GM12892 (cell line): ENCODE results near the gene OR1E1. TPM values are rescaled to one million over a fixed set of nuclear protein-coding genes. Genes with fewer than 3 reads are reported as not detected.
"Not testable (repeated sequence)": the region's sequence is repeated elsewhere in the genome, so short reads cannot be mapped to it uniquely, and the experiment has no call there.

Source experiments
- DNase-seq: peaks from one replicate; pipeline ENCODE4 v3.0.0; 2011; ENCODE audit not compliant: insufficient read length
- FAIRE-seq: peaks from 2 replicates; lab custom pipeline; 2011; peaks lifted over from hg19 to GRCh38; lab: Jason Lieb, UNC
- POLR2A ChIP-seq: IDR thresholded peaks from 2 replicates; pipeline ENCODE4 v1.6.1; 2011; ENCODE audit warnings: low read depth, low read length, control low read depth
- POLR2AphosphoS5 ChIP-seq: IDR thresholded peaks from 2 replicates; pipeline ENCODE4 v1.6.1; 2011; ENCODE audit warnings: low read depth, low read length, control low read depth
- TAF1 ChIP-seq: IDR thresholded peaks from 2 replicates; pipeline ENCODE4 v1.6.1; 2011; ENCODE audit warnings: low read depth, mild to moderate bottlenecking, control low read depth, low read length, borderline replicate concordance
- polyA plus RNA-seq: library from polyadenylated mRNA; unstranded; fragments of >200 nt; gene quantifications from one replicate; pipeline ENCODE4 v1.2.1, GENCODE V29; 2012; ENCODE audit warnings: missing spikeins, inconsistent platforms; ENCODE audit not compliant: missing spikeins

OR1E1 gene, protein sequence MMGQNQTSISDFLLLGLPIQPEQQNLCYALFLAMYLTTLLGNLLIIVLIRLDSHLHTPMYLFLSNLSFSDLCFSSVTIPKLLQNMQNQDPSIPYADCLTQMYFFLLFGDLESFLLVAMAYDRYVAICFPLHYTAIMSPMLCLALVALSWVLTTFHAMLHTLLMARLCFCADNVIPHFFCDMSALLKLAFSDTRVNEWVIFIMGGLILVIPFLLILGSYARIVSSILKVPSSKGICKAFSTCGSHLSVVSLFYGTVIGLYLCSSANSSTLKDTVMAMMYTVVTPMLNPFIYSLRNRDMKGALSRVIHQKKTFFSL
- polyA plus RNA-seq, result not detected

DNA sequence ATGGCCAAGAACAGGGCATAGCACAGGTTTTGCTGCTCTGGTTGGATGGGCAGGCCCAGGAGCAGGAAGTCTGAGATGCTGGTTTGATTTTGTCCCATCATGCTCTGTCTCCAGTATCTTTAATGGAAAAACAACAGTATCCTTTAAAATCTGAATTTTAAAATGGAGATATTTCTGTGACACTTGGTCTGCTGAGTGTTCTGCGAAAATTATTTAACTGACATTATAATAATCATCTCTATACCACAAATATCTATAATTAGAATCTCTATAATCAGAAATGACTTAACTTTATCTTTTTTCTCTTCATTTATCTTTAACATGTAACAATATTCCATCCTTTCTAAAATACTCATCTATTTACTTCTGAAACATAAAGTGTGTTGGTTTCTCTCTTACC lies at the start of gene OR1E1:
Gene OR1E1, minus strand, starts transcription at position 101 of the 400 bp plus-strand sequence. Its CDS starts 0 bp downstream, at position 101.
- DNase-seq, result no peak
- no peak for FAIRE-seq

DNA sequence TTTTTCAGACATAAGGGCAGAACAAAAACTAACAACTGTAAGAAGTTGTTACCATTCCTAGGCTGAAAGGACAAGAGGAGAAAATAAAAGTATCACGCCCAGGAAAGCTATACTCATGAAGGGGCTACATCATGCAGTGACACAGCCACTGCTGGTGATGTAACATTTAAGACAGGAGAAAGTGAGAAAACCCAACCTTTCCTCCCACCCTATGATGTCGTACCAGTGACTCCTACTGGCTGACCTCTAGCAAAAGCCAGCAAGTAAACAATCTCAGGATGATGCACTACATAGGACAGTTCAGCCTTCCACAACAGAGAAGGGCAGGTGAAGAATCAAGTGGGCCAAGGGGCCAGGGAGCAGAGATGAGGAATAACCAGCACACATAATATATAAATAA lies 49.4 kb upstream of the OR1E1 start:
- no peak for FAIRE-seq
- TF ChIP-seq POLR2AphosphoS5, result no peak
- TF ChIP-seq TAF1, result no peak
- TF ChIP-seq POLR2A, result no peak
- no peak for DNase-seq

More for the DNA sequence above, at the start of gene OR1E1:
- no peak for TF ChIP-seq POLR2AphosphoS5

DNA sequence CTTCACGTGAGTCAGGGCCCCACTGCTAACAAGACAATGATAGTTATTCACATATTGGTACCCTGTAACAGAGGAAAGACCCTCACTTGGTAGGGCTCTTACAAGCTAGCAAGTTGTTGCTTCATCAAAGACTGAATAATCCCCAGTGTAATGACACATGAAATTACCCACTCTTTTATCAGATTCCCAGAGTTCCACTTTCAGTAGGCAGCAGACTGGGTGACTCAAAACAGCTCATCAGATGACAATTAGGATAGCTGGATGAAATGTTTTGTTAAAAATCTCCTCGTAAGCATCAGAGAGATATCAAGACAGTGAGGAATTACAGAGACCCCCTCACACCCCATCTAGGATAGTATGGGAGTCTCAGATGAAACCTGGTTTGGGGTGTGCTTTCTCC lies 42.2 kb upstream of the OR1E1 start:
- TF ChIP-seq TAF1 (no peak), POLR2AphosphoS5 (no peak), POLR2A (no peak)
- DNase-seq (no peak), FAIRE-seq (no peak)

DNA sequence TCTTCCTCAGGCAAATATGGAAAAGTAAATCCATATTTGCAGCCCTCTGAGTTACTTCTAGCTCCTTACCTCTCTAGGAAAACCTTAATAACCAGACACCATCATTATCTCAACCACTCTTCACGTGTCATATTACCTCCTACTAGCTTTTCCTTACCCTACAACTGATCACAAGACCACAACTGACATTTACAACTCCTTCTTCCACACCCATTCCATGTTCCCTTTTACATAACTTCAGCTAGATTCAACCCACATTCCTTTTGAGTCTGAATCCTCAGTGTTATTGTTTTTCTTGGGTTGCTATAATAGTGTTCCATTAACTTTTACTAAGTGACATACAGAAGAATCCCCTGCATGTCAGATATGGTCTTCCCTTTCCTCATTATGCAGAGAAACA lies 40.2 kb upstream of the OR1E1 start:
- no peak for DNase-seq
- no peak for FAIRE-seq
- no peak for TF ChIP-seq POLR2AphosphoS5
- TF ChIP-seq POLR2A, result no peak
- TF ChIP-seq TAF1, result no peak

DNA sequence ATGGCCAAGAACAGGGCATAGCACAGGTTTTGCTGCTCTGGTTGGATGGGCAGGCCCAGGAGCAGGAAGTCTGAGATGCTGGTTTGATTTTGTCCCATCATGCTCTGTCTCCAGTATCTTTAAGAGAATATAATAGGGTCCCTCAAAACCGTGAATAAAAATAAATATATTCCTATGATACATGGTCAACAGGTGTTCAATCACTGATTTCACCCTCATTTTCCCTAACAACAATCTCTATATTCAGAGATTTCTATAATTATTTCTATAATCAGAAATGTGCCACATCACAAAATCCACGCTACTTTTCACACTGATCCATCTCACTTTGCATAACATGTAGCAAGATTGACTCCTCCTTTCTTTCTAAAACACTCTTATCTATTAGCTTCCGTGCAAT lies 35.5 kb upstream of the OR1E1 start, which contains the start of gene OR1E2:
Gene OR1E2, minus strand, starts transcription at position 101 of the 400 bp plus-strand sequence. Its CDS starts 0 bp downstream, at position 101.
- TF ChIP-seq POLR2A (no peak), POLR2AphosphoS5 (no peak), TAF1 (no peak)
- no peak for FAIRE-seq
- DNase-seq, result no peak

DNA sequence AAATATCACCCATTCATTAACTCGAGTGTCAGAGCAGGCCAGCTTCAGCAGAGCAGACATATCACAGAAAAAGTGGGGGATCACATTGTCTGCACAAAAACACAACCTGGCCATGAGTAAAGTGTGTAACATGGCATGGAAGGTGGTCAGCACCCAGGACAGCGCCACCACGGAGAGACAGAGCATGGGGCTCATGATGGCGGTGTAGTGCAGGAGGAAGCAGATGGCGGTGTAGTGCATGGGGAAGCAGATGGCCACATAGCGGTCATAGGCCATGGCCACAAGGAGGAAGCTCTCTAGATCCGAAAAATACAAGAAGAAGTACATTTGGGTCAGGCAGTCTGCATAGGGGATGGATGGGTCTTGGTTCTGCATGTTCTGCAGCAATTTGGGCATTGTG lies 35.0 kb upstream of the OR1E1 start:
- not testable (repeated sequence) for DNase-seq
- peak; percentile 60 for FAIRE-seq

DNA sequence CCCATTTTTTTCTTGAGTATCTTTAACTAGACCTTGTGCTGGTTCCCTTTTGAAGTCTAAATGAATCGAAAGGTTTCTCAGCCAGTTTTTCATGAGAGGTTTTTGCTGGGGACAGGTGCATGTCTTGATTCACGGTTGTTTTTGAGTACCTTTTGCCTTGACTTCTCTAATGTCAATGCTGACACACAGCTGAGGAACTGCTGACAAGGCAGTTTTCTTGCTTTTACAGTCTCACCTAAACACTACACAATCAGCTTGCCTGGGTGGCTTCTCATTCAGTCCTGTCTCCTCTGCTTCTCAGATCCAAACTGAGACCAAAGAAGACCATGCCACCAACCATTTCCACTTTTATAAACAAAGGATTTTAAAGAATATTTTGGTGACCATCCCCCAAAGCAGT lies 20.0 kb upstream of the OR1E1 start:
- no peak for FAIRE-seq
- TF ChIP-seq POLR2A (no peak), TAF1 (no peak), POLR2AphosphoS5 (no peak)
- DNase-seq, result no peak

DNA sequence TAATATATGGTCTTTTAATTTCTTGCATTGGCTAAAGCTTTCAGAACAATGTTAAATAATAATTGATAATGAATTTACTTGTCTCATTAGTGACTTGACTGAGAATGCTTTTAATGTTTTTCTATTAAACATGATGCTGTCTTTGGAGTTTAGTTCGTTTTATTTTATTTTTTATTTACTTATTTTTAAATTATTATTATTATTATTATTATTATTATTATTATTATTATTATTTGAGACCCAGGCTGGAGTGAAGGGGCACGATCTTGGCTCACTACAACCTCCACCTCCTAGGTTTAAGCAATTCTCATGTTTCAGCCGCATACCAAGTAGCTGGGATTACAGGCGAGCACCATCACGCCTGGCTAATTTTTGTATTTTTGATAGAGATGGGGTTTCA lies 17.4 kb upstream of the OR1E1 start:
- DNase-seq, result no peak
- FAIRE-seq, result no peak
- TF ChIP-seq POLR2A (no peak), TAF1 (no peak), POLR2AphosphoS5 (no peak)

DNA sequence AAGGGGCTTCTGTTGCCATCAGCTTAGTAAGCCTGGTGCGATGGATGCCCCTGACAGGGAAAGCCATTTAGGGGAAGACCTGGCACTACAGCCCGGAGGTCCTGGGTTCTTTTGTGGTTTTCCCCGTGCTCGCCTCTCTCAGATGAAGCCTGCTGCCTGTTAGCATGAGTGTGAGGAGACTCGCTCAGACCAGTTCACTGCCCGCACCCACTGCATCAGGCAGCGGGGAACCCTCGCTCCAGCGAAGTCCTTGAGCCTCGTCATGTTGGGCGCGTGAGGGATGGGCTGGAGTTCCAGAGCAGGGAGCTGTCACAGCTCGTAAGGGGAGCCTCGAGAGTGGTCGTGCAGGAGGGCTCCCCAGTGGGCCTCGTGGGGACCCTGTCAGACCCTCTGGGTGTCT lies 14.0 kb upstream of the OR1E1 start:
- not testable (repeated sequence) for DNase-seq
- peak; percentile 54 for FAIRE-seq

DNA sequence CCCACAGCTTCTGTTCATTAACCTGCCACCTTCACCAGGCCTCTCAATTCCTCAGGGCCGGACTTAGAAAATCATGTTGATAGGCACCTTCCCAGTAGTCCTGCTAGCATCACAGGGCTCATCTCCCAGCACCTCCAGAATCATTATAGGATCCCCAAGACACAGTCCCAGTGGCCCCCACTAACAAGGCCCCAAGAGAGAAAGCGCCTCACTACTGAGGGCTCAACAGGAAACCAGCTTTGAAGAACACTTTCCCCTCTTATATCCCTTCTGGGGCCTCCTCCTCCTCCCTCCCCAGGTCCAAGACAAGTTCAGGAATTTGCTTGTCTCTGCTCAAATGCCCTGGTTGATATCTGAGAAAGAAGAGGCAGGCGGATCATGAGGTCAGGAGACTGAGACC lies 12.9 kb upstream of the OR1E1 start, which contains the start of gene OR3A3:
Gene OR3A3, plus strand, starts transcription at position 301 of the 400 bp plus-strand sequence.
- FAIRE-seq (no peak), DNase-seq (no peak)
- TF ChIP-seq POLR2A (no peak), POLR2AphosphoS5 (no peak), TAF1 (no peak)

DNA sequence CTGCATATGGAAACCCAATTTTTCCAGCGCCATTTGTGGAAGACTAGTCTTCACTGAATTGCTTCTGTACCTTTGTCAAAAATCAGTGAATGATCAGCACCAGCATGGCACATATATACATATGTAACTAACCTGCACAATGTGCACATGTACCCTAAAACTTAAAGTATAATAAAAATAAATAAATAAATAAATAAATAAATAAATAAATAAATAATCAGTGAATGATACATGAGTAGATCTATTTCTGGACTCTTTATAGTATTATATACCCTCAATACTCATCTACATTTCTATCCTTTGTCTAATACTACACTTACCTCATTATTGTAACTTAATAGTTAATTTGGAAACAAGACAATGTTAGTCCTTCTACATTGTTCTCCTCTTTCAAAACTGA lies 5.6 kb upstream of the OR1E1 start:
- not testable (repeated sequence) for FAIRE-seq

DNA sequence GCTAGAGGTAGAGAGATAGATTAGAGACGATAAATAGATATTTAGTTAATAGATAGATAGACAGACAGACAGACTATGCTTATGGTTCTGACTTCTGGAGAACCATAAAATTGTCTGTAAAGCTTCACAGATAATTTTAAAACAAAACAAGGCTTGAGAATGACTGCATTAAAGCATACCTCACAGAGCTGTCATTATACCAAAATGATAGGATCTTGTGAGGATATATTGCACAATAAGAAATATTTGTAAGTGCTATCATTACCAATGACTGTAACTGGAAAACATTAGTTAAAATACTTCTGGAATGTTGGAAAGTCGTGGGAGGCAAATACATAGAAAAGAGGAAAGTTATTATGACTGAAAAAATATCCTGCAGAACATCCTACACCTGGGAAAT lies 3.6 kb upstream of the OR1E1 start:
- DNase-seq (no peak), FAIRE-seq (no peak)
- TF ChIP-seq POLR2A (no peak), POLR2AphosphoS5 (no peak), TAF1 (no peak)

More for the DNA sequence above, 5.6 kb upstream of the OR1E1 start:
- not testable (repeated sequence) for DNase-seq

DNA sequence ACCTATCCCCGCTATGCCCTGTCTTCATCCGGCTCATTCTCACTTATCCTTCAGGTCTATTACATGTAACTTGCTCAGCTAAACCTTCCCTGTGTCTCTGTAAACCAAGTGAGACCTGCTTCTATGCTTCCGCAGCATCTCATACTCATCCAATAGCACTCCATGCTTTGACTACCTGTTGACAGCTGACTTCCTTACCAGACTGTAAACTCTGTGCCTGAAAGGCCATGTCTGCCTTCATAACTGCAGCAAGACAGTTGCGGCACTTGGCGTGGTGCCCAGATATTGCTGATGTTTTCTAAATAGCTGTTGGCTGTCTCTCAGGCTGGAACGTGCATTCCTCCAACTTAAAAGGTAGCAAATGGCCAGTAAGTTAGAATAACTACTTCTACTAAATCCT lies 1.8 kb upstream of the OR1E1 start:
- FAIRE-seq (no peak), DNase-seq (no peak)
- no peak for TF ChIP-seq POLR2AphosphoS5
- no peak for TF ChIP-seq TAF1
- TF ChIP-seq POLR2A, result no peak

DNA sequence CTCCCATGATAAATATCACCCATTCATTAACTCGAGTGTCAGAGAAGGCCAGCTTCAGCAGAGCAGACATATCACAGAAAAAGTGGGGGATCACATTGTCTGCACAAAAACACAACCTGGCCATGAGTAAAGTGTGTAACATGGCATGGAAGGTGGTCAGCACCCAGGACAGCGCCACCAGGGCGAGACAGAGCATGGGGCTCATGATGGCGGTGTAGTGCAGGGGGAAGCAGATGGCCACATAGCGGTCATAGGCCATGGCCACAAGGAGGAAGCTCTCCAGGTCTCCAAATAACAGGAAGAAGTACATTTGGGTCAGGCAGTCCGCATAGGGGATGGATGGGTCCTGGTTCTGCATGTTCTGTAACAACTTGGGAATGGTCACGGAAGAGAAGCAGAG lies 409 bp downstream of the OR1E1 start:
- FAIRE-seq, result peak; percentile 79
- not testable (repeated sequence) for DNase-seq
